ENCODE results near the gene POLQ.

The POLQ gene

GRCh38 chr3:121490161-121490560, 55.6 kb downstream of the POLQ start:
- Histone ChIP-seq H3K9ac (ENCODE audit: low read depth, low read length) (no peak overlapping the region), H3K27ac (ENCODE audit: low read length) (no peak overlapping the region), H3K36me3 (ENCODE audit: insufficient read depth, low read length) (peaks cover 68% of the 10 kb centered on the region), H3K27me3 (ENCODE audit: insufficient read depth, low read length, poor library complexity) (no peaks in the 10 kb centered on the region), H3K4me1 (ENCODE audit: insufficient read depth, low read length) (no peaks in the 10 kb centered on the region), H2AFZ (ENCODE audit: low read depth, low read length) (no peak overlapping the region), H3K79me2 (ENCODE audit: insufficient read depth, low read length) (no peaks in the 10 kb centered on the region), H3K4me2 (ENCODE audit: insufficient read depth, low read length) (no peak overlapping the region), H3K4me3 (ENCODE audit: low read depth in 1 of 2, low read length in 2 of 2) (no peak overlapping the region), H3K9me3 (ENCODE audit: insufficient read depth, low read length, severe bottlenecking) (no peaks in the 10 kb centered on the region), H4K20me1 (ENCODE audit: insufficient read depth, low read length) (no peaks in the 10 kb centered on the region)
- ATAC-seq (ENCODE audit: insufficient read depth, low read depth) (no peak), DNase-seq (no peak)
- TF ChIP-seq EZH2 (IDR thresholded peaks at IDR 0.05; ENCODE audit: borderline replicate concordance, low read depth, low read length, severe bottlenecking) = no peak
- TF ChIP-seq, protein P1, sequence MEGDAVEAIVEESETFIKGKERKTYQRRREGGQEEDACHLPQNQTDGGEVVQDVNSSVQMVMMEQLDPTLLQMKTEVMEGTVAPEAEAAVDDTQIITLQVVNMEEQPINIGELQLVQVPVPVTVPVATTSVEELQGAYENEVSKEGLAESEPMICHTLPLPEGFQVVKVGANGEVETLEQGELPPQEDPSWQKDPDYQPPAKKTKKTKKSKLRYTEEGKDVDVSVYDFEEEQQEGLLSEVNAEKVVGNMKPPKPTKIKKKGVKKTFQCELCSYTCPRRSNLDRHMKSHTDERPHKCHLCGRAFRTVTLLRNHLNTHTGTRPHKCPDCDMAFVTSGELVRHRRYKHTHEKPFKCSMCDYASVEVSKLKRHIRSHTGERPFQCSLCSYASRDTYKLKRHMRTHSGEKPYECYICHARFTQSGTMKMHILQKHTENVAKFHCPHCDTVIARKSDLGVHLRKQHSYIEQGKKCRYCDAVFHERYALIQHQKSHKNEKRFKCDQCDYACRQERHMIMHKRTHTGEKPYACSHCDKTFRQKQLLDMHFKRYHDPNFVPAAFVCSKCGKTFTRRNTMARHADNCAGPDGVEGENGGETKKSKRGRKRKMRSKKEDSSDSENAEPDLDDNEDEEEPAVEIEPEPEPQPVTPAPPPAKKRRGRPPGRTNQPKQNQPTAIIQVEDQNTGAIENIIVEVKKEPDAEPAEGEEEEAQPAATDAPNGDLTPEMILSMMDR (IDR thresholded peaks at IDR 0.05; ENCODE audit: borderline replicate concordance, extremely low read depth, low read length, poor library complexity, severe bottlenecking) = no peak

DNA sequence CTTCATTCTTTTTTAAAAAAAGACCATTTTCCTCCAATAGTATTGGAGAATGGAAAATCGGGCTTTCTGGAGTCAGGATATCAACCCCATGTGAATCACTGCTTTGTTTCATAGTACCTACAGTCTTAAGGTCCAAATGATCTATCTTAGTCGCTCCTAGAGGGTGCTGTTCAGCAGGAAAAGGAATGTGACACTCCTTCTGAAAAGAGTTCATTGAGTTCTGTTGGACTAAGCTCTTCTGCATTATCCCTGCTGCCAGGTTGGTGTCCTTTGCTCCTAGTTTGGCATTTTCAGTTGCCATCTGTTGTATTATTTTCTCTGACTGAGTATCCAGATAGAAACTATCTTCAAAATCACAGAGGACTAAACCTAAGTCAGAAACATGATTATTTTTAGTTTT, 57.2 kb downstream of the POLQ start:
- Histone ChIP-seq H3K9ac (ENCODE audit: low read depth, low read length) (no peak overlapping the region), H3K4me1 (ENCODE audit: insufficient read depth, low read length) (no peaks in the 10 kb centered on the region), H4K20me1 (ENCODE audit: insufficient read depth, low read length) (no peaks in the 10 kb centered on the region), H3K27ac (ENCODE audit: low read length) (no peak overlapping the region), H3K27me3 (ENCODE audit: insufficient read depth, low read length, poor library complexity) (no peaks in the 10 kb centered on the region), H3K36me3 (ENCODE audit: insufficient read depth, low read length) (peaks cover 64% of the 10 kb centered on the region), H3K79me2 (ENCODE audit: insufficient read depth, low read length) (no peaks in the 10 kb centered on the region), H3K4me2 (ENCODE audit: insufficient read depth, low read length) (no peak overlapping the region), H3K4me3 (ENCODE audit: low read depth in 1 of 2, low read length in 2 of 2) (no peak overlapping the region), H3K9me3 (ENCODE audit: insufficient read depth, low read length, severe bottlenecking) (no peaks in the 10 kb centered on the region), H2AFZ (ENCODE audit: low read depth, low read length) (no peak overlapping the region)
- no peak for TF ChIP-seq EZH2 (IDR thresholded peaks at IDR 0.05; ENCODE audit: borderline replicate concordance, low read depth, low read length, severe bottlenecking)
- TF ChIP-seq, protein P1 (IDR thresholded peaks at IDR 0.05; ENCODE audit: borderline replicate concordance, extremely low read depth, low read length, poor library complexity, severe bottlenecking) = no peak
- ATAC-seq (ENCODE audit: insufficient read depth, low read depth) (no peak), DNase-seq (no peak)

GRCh38 chr3:121483290-121483689, 62.5 kb downstream of the POLQ start:
- Histone ChIP-seq H3K27me3 (ENCODE audit: insufficient read depth, low read length, poor library complexity) (no peaks in the 10 kb centered on the region), H3K4me1 (ENCODE audit: insufficient read depth, low read length) (no peaks in the 10 kb centered on the region), H3K4me2 (ENCODE audit: insufficient read depth, low read length) (no peak overlapping the region), H3K9ac (ENCODE audit: low read depth, low read length) (no peak overlapping the region), H3K9me3 (ENCODE audit: insufficient read depth, low read length, severe bottlenecking) (no peaks in the 10 kb centered on the region), H3K79me2 (ENCODE audit: insufficient read depth, low read length) (no peaks in the 10 kb centered on the region), H4K20me1 (ENCODE audit: insufficient read depth, low read length) (no peaks in the 10 kb centered on the region), H2AFZ (ENCODE audit: low read depth, low read length) (no peak overlapping the region), H3K27ac (ENCODE audit: low read length) (no peak overlapping the region), H3K4me3 (ENCODE audit: low read depth in 1 of 2, low read length in 2 of 2) (no peak overlapping the region), H3K36me3 (ENCODE audit: insufficient read depth, low read length) (peaks cover 60% of the 10 kb centered on the region)
- no peak for TF ChIP-seq EZH2 (IDR thresholded peaks at IDR 0.05; ENCODE audit: borderline replicate concordance, low read depth, low read length, severe bottlenecking)
- TF ChIP-seq, protein P1 (IDR thresholded peaks at IDR 0.05; ENCODE audit: borderline replicate concordance, extremely low read depth, low read length, poor library complexity, severe bottlenecking) = no peak
- DNase-seq (no peak), ATAC-seq (ENCODE audit: insufficient read depth, low read depth) (peak; percentile 64; the same call in 1 of the 3 replicates)

- no peak overlapping the region for H2AFZ ChIP-seq (ENCODE audit: low read depth, low read length)
- no peak overlapping the region for H3K9ac ChIP-seq (ENCODE audit: low read depth, low read length)
- TF ChIP-seq, protein P1 (IDR thresholded peaks at IDR 0.05; ENCODE audit: borderline replicate concordance, extremely low read depth, low read length, poor library complexity, severe bottlenecking) = no peak
- TF ChIP-seq EZH2 (IDR thresholded peaks at IDR 0.05; ENCODE audit: borderline replicate concordance, low read depth, low read length, severe bottlenecking) = no peak
- no peaks in the 10 kb centered on the region for H3K27me3 ChIP-seq (ENCODE audit: insufficient read depth, low read length, poor library complexity)
- H3K4me3 ChIP-seq (ENCODE audit: low read depth in 1 of 2, low read length in 2 of 2) = no peak overlapping the region
- H4K20me1 ChIP-seq (ENCODE audit: insufficient read depth, low read length) = no peaks in the 10 kb centered on the region
- 0 out of 2 replicates have a peak, but pooled peaks cover 3% of the 10 kb centered on the region for H3K79me2 ChIP-seq (ENCODE audit: insufficient read depth, low read length)
- DNase-seq = no peak
- no peak overlapping the region for H3K4me2 ChIP-seq (ENCODE audit: insufficient read depth, low read length)
- H3K9me3 ChIP-seq (ENCODE audit: insufficient read depth, low read length, severe bottlenecking) = no peaks in the 10 kb centered on the region
- peaks cover 59% of the 10 kb centered on the region for H3K36me3 ChIP-seq (ENCODE audit: insufficient read depth, low read length)
- H3K27ac ChIP-seq (ENCODE audit: low read length) = no peak overlapping the region
- no peaks in the 10 kb centered on the region for H3K4me1 ChIP-seq (ENCODE audit: insufficient read depth, low read length)
- ATAC-seq (ENCODE audit: insufficient read depth, low read depth) = no peak
Measured at GRCh38 chr3:121482660-121483059, 63.1 kb downstream of the POLQ start.

Data from DND-41 (cell line).